ENCODE data around the gene CLEC2A. TPM values are rescaled to one million over a fixed set of nuclear protein-coding genes. Genes with fewer than 3 reads are reported as not detected.
"Not testable (repeated sequence)": the region's sequence is repeated elsewhere in the genome, so short reads cannot be mapped to it uniquely, and the experiment has no call there.

CLEC2A gene
- total RNA-seq (2022) (not detected in 2 replicates), Bru-seq, nascent RNA (percentile 13 among the genes with signal in this experiment), BruChase-seq, experiment 1, labeled RNA remaining after a 6-hour chase (percentile 18 among the genes with signal in this experiment), BruChase-seq, experiment 2, labeled RNA remaining after a 2-hour chase (percentile 9 among the genes with signal in this experiment)
- long read RNA-seq, result 0 reads

GRCh38 chr12:9932270-9932669, at the start of gene CLEC2A:
TSS of gene CLEC2A (minus strand) at chr12:9932370. CDS start at chr12:9932329, 41 bp downstream.
- no peaks in the 10 kb centered on the region for H3K27me3 Mint-ChIP-seq (ENCODE audit: insufficient read depth, unreplicated experiment)
- BruUV-seq (replicated peaks), result no TSS peak
- no peak for TF ChIP-seq CTCF (IDR thresholded peaks at IDR 0.05; ENCODE audit: unreplicated experiment)
- H3K4me3 Mint-ChIP-seq (ENCODE audit: unreplicated experiment), result no peak within 1 kb of the TSS
- H3K36me3 Mint-ChIP-seq (ENCODE audit: insufficient read depth, unreplicated experiment), result no peaks in the 10 kb centered on the region
- no peak for DNase-seq (ENCODE audit: unreplicated experiment)
- no peak within 1 kb of the TSS for H3K27ac Mint-ChIP-seq (ENCODE audit: low read depth, unreplicated experiment)
- ChIA-PET CTCF (interaction anchor here (0.6 to 1.5 kb wide), 6 partner anchors 76 to 1357 kb away, joined by 3 read pairs; no protein-coding TSS in a partner anchor), POLR2A (no interaction called here)
- intact Hi-C loops (cut with micrococcal nuclease), result no loop called here
- H3K9me3 Mint-ChIP-seq (ENCODE audit: unreplicated experiment), result no peaks in the 10 kb centered on the region
- H3K4me1 Mint-ChIP-seq (ENCODE audit: insufficient read depth, unreplicated experiment), result no peaks in the 10 kb centered on the region

- ChIA-PET CTCF (interaction anchor here (0.6 kb wide), 1 partner anchor 121 kb away, joined by 3 read pairs; no protein-coding TSS in a partner anchor), POLR2A (no interaction called here)
- Mint-ChIP-seq H3K27ac (ENCODE audit: low read depth, unreplicated experiment) (no peak overlapping the region), H3K4me1 (ENCODE audit: insufficient read depth, unreplicated experiment) (no peaks in the 10 kb centered on the region), H3K9me3 (ENCODE audit: unreplicated experiment) (peaks cover 4% of the 10 kb centered on the region), H3K4me3 (ENCODE audit: unreplicated experiment) (no peak overlapping the region), H3K27me3 (ENCODE audit: insufficient read depth, unreplicated experiment) (no peaks in the 10 kb centered on the region), H3K36me3 (ENCODE audit: insufficient read depth, unreplicated experiment) (no peaks in the 10 kb centered on the region)
- no peak for TF ChIP-seq CTCF (IDR thresholded peaks at IDR 0.05; ENCODE audit: unreplicated experiment)
- intact Hi-C loops (cut with micrococcal nuclease), result no loop called here
- BruUV-seq (replicated peaks), result no TSS peak
- DNase-seq (ENCODE audit: unreplicated experiment), result no peak
Measured at GRCh38 chr12:9980126-9980525, 48.0 kb upstream of the CLEC2A start.

- Mint-ChIP-seq H3K9me3 (ENCODE audit: unreplicated experiment) (peaks cover 7% of the 10 kb centered on the region), H3K36me3 (ENCODE audit: insufficient read depth, unreplicated experiment) (no peaks in the 10 kb centered on the region), H3K27me3 (ENCODE audit: insufficient read depth, unreplicated experiment) (no peaks in the 10 kb centered on the region), H3K4me1 (ENCODE audit: insufficient read depth, unreplicated experiment) (no peaks in the 10 kb centered on the region), H3K27ac (ENCODE audit: low read depth, unreplicated experiment) (no peak overlapping the region), H3K4me3 (ENCODE audit: unreplicated experiment) (no peak overlapping the region)
- ChIA-PET POLR2A (interaction anchor here (0.5 kb wide), 1 partner anchor 23 kb away, joined by 3 read pairs; no protein-coding TSS in a partner anchor), CTCF (interaction anchor here (0.6 to 1.2 kb wide), 5 partner anchors 31 to 1472 kb away, joined by 3 to 5 read pairs (median 3); no protein-coding TSS in a partner anchor)
- TF ChIP-seq CTCF (IDR thresholded peaks at IDR 0.05; ENCODE audit: unreplicated experiment), result no peak
- DNase-seq (ENCODE audit: unreplicated experiment), result no peak
- BruUV-seq (replicated peaks), result no TSS peak
- intact Hi-C loops (cut with micrococcal nuclease), result no loop called here
Measured at GRCh38 chr12:9977916-9978315, 45.7 kb upstream of the CLEC2A start.

GRCh38 chr12:9976626-9977025, 44.5 kb upstream of the CLEC2A start:
- H3K36me3 Mint-ChIP-seq (ENCODE audit: insufficient read depth, unreplicated experiment); CTCF ChIA-PET; POLR2A ChIA-PET: not testable (repeated sequence)

More at GRCh38 chr12:9976626-9977025, 44.5 kb upstream of the CLEC2A start:
- H3K4me1 Mint-ChIP-seq (ENCODE audit: insufficient read depth, unreplicated experiment); H3K27ac Mint-ChIP-seq (ENCODE audit: low read depth, unreplicated experiment); DNase-seq (ENCODE audit: unreplicated experiment); H3K27me3 Mint-ChIP-seq (ENCODE audit: insufficient read depth, unreplicated experiment); BruUV-seq (replicated peaks); H3K9me3 Mint-ChIP-seq (ENCODE audit: unreplicated experiment); intact Hi-C loops (cut with micrococcal nuclease); H3K4me3 Mint-ChIP-seq (ENCODE audit: unreplicated experiment): not testable (repeated sequence)

Measured in MCF 10A (cell line).